Panc1 (cell line): ENCODE results near the gene ARHGAP6.

Source experiments
- POLR2AphosphoS5 ChIP-seq: IDR thresholded peaks from 2 replicates; pipeline ENCODE4 v1.6.1; 2012; ENCODE audit warnings: mild to moderate bottlenecking, low read depth, low read length, moderate library complexity
- REST ChIP-seq, 2 experiments: IDR thresholded peaks; 2 replicates each; pipeline ENCODE4 v1.6.1; 2011 to 2012; ENCODE audit warnings: low read depth in 2 of 2, control low read depth in 1 of 2, low read length in 1 of 2, mild to moderate bottlenecking in 1 of 2, moderate library complexity in 1 of 2; ENCODE audit not compliant: insufficient read depth in 1 of 2
- TCF7L2 ChIP-seq: IDR thresholded peaks from 2 replicates; pipeline ENCODE4 v1.6.1; 2011; ENCODE audit warnings: mild to moderate bottlenecking, low read depth, low read length, inconsistent platforms
- TF ChIP-seq, protein P1 (sequence below): fragments of 450-650 bp; IDR thresholded peaks from 2 replicates; pipeline ENCODE4 v1.5.1; 2017; ENCODE audit warnings: mild to moderate bottlenecking

DNA sequence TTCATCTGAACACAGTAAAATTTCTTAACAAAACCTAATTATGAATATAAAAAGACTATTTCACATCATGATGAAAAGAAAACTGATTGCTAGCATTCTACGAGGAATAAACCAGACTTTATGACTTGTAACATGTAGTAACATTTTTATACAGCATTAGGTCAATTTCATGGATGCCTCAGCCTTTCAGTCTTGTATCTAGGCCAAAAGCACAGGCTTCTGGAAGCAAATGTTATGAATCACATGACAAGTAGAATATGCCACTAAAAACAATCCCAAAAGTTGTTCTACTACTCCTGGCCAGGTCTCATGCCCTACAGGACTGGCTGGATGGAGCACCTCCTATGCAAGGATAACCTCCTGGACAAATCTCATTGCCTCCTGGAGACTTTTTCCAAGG is 101.2 kb downstream of the ARHGAP6 start:
- TF ChIP-seq, protein P1, sequence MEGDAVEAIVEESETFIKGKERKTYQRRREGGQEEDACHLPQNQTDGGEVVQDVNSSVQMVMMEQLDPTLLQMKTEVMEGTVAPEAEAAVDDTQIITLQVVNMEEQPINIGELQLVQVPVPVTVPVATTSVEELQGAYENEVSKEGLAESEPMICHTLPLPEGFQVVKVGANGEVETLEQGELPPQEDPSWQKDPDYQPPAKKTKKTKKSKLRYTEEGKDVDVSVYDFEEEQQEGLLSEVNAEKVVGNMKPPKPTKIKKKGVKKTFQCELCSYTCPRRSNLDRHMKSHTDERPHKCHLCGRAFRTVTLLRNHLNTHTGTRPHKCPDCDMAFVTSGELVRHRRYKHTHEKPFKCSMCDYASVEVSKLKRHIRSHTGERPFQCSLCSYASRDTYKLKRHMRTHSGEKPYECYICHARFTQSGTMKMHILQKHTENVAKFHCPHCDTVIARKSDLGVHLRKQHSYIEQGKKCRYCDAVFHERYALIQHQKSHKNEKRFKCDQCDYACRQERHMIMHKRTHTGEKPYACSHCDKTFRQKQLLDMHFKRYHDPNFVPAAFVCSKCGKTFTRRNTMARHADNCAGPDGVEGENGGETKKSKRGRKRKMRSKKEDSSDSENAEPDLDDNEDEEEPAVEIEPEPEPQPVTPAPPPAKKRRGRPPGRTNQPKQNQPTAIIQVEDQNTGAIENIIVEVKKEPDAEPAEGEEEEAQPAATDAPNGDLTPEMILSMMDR = no peak
- no peak for TF ChIP-seq POLR2AphosphoS5
- TF ChIP-seq TCF7L2 = no peak
- TF ChIP-seq REST (IDR thresholded peaks at IDR 0.05; ENCODE audit: insufficient read depth in 1 of 2, low read depth in 2 of 2, low read length in 1 of 2) = no peak
